GM18520 (cell line): ENCODE measurements around the gene SOCS6.
"Not testable (repeated sequence)": the region's sequence is repeated elsewhere in the genome, so short reads cannot be mapped to it uniquely, and the experiment has no call there.

Experiments used
- ATAC-seq: cut with Tn5 transposase; IDR thresholded peaks from one replicate; pipeline ENCODE4 v1.9.1; 2021; ENCODE audit not compliant: unreplicated experiment

SOCS6 gene

DNA sequence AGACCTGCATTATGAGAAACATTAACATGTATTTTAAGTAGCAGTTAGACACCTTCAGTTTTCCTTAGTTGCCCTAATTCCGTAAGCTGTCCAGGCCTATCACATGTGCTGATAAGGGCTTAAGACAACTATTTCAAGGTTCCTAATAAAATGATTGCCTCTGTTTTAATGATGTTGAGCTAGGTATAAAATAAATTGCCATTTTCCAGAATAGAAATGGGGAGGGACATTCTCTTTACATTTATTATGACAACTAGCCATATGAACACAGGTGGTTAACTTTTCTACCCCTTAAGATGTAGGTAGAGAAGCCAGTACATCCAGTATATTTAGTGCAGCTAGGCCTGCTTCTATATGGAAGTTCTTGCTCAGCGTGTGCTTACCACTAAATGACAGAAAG is 65.9 kb downstream of the SOCS6 start:
- no peak for ATAC-seq

GRCh38 chr18:70355620-70356385 is 67.0 kb downstream of the SOCS6 start:
- no peak for ATAC-seq

GRCh38 chr18:70358105-70358406 is 69.2 kb downstream of the SOCS6 start:
- peak; percentile 81 for ATAC-seq

- no peak for ATAC-seq
These were observed 70.2 kb downstream of the SOCS6 start for GRCh38 chr18:70359071-70359470.

GRCh38 chr18:70362258-70362657 is 73.4 kb downstream of the SOCS6 start:
- ATAC-seq = no peak

- ATAC-seq = no peak
These were observed 75.0 kb downstream of the SOCS6 start for GRCh38 chr18:70363861-70364260.

DNA sequence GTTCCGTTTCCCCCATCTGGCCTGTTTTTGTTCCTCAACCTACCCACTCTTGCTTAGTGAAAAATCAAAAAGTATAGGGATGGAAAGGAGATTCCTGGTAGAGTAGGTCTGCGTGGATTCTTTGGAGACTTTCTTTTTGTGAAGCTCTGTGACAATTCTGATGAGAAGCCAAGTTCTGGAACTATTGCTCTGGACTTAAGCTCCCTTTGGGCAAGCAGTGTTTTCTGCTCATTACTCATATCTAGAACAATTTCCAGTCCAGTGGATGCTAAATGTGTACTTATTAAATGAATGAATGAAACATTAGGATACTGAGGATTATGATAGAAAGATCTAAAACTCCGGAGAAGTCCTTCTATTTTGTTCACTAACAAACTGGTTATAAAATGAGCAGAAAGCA is 76.5 kb downstream of the SOCS6 start:
- ATAC-seq = no peak

DNA sequence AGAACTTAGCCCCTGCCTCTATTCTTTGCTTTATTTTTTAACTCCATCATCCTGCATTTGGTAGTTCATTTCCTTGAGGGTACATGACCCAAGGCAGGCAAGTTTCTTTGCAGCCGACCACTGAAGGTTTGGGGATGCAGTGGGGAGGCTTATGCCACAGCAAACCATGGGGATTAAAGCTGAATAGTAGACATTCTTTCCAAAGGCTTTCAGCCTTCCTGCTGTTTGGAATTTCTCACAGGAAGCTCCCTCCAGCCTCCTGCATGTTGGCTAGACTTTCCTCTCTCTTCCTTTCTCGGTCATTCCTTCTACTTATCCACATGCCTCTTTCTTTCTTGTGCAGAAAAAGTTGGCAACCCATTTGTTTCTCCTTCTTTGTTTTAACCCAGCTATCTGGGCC is 77.3 kb downstream of the SOCS6 start:
- no peak for ATAC-seq

DNA sequence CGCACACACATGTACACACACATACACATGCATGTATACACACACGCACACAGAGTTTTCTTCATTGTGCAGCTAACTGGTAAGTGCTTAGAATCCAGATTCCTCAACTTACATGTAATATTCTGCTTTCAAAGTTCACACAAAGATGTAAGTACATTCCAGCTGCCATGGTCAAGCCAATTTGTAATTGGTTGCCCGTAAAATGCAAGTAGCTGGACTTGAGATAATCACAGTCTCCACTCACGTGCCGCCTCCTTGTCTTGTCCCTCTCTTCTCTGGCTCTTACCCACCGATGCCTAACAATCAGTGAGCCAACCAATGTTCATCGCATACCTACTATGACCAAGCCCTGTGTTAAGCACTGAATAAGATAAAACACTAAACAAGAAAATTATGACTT is 77.8 kb downstream of the SOCS6 start:
- no peak for ATAC-seq

GRCh38 chr18:70367344-70367743 is 78.5 kb downstream of the SOCS6 start:
- not testable (repeated sequence) for ATAC-seq

GRCh38 chr18:70368903-70369302 is 80.1 kb downstream of the SOCS6 start:
- ATAC-seq = no peak

DNA sequence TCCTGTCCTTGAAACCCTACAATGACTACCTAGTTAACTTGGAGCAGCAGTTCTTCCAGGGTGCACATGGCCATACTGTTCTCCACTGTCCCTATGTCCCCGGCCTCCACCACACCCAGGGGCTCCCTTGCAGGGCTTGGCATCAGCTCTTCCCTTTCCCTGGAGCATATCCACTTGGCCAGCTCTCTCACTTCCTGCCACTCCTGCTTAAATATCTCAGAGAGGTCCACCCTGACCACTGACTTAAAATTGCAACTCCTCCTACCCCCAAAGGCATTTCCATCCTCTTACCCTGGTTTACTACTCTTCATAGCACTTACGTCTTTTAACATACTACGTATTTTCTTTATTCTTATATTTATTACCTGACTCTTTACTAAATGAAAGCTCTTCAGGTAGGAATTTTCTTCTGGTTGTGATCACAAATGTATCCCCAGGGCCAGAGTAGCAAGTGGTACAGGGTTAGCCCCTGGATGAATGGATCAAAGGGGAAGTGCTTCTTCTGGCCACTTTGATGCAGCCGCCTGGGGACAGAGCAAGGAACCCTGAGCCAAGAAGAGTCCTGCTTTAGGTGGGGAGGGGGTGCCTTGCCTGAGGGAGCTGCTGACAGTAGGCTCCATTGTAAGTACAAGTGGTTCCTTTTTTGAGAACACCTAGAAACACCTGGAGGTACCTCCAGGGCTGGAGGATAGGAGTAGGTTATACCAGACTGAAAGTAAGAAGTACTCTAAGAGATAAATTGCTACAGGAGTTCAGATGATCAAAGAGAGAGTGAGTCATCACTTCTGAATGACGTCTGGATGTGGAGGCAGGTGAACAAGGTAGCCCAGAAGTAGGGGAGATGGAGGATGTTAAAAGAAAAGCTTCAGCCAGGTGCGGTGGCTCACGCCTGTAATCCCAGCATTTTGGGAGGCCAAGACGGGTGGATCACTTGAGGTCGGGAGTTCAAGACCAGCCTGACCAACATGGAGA is 82.2 kb downstream of the SOCS6 start:
- no peak for ATAC-seq

DNA sequence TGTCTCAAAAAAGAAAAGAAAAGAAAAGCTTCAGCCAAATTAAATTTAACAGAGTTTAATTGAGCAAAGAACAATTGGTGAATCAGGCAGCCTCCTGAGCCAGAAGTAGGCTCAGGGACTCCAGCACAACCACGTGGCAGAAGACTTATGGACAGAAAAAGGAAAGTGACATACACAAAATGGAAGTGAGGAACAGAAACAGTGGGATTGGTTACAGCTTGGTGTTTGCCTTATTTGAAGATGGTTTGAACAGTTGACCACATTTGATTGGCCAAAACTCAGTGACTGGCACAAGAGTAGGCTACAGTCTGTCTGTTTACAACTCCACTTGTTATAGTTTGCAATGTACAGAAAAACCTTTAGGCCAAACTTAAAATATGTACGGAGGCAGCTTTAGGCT is 83.1 kb downstream of the SOCS6 start:
- ATAC-seq = no peak

GRCh38 chr18:70372450-70373041 is 83.7 kb downstream of the SOCS6 start:
- ATAC-seq = no peak

GRCh38 chr18:70373042-70373519 is 84.2 kb downstream of the SOCS6 start:
- ATAC-seq = no peak

- no peak for ATAC-seq
These were observed 85.3 kb downstream of the SOCS6 start for GRCh38 chr18:70374154-70374553.

- no peak for ATAC-seq
These were observed 87.5 kb downstream of the SOCS6 start for GRCh38 chr18:70376137-70376913.

GRCh38 chr18:70376914-70377258 is 88.0 kb downstream of the SOCS6 start:
- no peak for ATAC-seq

DNA sequence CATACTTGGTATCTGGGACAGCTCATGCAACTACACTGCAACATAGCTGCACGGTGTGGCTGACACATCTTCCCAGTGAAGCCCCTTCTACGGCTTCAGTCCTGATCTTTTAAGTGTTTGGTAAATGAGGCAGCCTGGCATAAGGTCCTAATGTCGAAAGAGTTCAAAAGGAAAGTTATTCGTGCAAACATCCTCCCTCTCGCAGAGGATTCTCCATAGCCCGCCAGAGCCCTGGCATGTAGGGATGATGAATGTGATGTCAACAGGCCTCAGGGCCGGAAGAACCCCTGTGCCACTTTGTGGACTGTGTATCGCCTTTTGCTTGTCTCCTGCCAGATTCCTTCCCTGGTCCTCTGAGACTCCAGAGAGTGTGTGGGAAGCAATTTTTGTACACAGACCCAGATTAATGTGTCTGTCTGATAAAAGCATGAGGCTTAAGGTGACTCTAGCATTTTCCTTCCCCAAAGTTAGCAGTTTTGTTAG is 88.5 kb downstream of the SOCS6 start:
- ATAC-seq = no peak

- ATAC-seq = no peak
These were observed 89.2 kb downstream of the SOCS6 start for GRCh38 chr18:70377857-70378701.
